DMS114 treated with DMSO at 0.1 percent for 48 hours (cell line): ENCODE measurements around the gene FGD4.
"Not testable (repeated sequence)": the region's sequence is repeated elsewhere in the genome, so short reads cannot be mapped to it uniquely, and the experiment has no call there.

ENCODE experiments used
- DNase-seq: peaks from one replicate; lab custom pipeline; 2025; ENCODE audit not compliant: unreplicated experiment; lab: John Stamatoyannopoulos, UW

Gene FGD4

DNA sequence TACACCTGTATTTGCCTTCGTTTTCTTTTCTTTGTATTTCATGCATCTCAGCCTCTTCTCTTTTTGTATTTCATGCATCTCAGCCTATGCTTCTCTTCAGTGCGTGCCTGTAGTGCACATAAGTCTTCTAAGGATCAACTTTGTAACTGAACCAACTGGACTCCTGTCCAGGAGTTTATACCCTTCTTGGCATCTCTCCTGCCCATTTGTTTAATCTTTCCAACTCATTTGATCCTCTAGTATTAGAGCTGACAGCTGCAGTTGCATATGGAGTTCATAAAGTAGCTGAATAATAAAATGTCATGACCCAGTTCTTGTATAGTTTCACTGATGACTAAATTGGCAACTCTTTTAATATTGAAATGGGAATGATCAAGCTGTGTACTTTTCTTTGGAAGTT is 89.7 kb downstream of the FGD4 start:
- no peak for DNase-seq

DNA sequence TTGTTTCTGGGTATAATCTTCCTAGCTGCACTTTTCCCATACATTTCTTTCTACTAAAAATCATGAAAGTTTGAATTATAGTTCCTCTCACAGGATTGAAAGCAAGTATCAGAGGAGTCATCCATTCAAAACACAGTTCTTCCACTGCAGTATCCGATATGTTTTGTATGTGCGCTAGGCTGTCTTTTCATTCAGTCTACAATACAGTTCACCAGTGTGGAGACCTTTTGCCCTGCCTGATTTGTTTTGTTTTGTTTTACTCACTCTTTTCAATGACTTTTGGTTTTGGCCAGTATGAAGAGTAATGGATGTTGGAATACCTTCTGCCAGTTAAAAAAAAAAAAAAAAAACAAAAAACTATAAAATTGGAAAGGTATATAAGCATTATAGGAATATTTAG is 91.4 kb downstream of the FGD4 start:
- no peak for DNase-seq

DNA sequence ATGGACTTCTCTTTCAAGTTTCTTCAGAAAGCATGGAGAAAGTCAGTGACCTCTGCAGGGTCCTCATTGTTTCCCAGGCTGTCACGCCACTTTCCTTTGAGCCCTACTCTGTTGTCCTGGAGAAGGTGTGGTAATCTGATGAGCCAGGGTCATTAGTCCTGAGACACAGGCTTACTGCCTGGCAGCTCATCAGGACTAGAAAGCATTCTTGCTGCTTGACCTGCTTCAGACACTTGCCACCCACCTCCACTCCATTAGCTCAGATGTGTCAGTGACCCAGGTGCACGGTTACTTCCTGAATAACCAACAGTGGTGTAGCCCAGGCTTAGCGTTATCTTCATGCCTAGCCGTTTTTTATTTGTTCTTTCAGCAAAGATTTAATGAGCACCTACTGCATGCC is 93.9 kb downstream of the FGD4 start:
- no peak for DNase-seq

DNA sequence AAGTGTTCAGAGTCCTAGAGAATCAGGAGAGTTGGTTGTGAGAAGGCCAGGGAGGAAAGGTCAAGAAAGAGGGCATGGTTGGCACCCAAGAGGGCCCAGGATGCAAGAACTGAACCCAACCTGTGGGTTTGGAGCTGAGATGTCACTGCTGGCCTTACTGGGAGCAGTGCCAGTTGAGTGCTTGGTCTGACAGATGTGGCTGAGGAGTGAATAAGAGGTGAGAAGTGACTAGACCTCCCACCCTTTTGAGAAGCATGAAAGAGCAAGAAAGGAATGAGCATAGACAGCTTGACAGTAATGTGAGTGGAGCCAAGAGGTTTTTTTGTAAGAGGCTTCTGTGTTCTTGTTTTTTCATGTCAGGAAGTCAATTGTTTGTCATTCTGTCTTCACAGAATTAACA is 95.3 kb downstream of the FGD4 start:
- no peak for DNase-seq

DNA sequence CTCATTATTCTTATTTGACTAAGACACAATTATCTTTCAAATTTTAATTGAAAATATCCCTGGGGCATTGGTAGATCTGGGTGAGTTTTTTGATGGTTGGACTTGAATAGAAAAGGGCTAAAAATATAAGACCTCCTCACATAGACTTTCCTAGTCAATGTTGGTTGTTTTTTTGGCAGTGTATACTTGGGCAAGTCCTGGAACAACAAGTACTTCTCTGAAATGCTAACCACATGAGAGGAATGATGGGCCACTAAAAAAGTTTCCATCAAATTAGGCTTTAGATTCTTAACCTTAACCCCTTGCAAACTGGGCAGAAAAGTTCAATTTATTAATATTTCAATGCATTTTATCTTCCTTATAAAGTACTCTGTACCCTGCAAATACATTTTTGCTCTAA is 97.6 kb downstream of the FGD4 start:
- no peak for DNase-seq

DNA sequence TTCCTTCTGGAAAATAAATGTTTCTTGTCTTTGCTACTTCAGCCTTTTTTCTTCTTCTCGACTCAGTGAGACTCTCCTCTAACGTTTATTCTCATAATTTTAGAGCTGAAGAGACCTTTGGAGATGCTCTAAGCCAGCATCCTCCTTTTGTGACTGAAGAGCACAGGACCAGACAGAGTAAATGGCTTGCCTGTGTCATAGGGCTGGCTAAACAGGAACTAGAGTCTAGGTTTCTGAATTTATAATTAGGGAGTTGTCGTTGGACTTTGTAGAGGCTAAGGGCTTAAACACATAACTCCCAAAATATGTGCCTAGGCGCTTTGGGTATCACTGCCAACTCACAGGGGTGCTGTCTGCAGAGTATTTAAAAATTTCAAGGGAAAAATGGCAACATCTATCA is 98.5 kb downstream of the FGD4 start:
- DNase-seq: no peak

DNA sequence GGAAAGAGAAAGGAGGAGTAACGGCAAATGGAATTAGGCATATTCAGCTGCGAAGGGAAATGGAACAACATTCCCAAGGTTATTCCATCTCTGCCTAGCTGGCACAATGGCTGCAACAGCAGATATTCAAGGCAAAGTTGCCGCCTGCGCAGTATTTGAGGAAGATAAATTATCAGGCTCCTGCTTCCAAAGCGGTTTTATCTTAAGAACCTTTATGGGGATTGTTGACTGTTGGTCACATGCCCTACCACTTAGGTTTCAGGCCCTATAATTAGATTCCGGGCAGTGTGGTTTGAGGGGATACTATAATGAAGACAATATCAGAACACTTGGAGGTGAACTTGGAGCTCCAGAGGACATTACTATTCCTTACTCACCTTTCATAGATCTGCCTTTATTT is 99.7 kb downstream of the FGD4 start:
- no peak for DNase-seq

DNA sequence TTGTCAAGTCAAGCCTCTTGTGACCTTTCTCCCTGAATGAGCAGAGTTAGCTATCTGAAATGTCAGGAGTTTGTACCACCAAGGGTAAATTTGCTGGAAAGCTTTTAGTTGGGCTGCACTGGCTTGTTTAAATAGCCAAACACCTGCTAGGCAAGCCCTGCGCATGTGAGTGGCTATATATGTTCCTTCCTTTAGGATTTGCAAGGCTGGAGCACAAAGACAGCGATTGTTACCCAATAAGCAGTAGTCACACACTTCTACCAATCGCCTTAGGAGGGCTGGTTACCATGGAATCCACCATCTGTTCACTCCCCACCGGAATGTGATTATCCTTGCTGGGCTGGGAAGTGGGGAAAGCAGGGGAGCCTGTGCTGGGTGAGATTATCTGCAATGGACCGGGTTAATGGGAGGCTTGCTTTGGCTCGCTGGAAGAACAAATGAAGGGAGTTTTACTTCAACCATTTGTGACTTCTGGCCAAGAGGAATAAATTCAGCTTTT is 102.5 kb downstream of the FGD4 start:
- no peak for DNase-seq

DNA sequence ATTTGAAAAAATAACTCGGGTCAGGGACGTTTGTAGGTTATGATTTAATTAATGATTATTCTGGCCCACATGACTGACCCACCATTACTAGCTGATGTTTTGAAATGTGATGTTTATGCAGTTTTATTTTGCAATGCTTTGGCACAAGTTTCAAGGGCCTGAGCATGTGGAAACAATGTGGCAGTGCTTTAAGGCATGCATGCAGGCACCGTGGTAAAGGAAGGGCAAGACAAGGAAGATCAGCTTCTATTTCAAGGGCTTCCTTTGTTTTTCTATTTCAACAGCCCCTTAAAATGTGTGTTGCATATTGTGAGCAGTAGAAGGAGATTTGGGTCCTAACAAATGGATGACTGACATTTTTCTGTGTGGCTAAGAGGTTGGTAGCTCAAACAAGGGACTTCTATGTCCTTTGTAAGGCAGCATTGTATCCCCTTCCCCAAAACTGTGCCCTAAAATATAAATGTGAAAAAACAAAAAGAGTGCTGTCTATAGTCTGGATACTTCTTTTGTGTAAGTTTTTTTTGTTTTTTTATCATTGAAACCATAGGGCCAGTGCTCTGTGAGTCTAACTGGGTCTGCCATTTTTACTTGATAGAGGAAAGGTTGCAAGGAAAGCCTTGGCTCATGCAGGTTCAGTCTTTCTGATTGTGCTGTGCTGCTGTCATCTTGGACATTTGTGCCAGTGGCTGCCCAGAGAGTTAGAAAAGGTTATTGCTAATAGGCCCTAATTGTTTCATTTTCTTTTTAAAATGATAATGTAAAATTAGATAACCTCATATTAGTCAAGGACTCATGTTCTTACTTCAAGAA is 103.5 kb downstream of the FGD4 start:
- no peak for DNase-seq

DNA sequence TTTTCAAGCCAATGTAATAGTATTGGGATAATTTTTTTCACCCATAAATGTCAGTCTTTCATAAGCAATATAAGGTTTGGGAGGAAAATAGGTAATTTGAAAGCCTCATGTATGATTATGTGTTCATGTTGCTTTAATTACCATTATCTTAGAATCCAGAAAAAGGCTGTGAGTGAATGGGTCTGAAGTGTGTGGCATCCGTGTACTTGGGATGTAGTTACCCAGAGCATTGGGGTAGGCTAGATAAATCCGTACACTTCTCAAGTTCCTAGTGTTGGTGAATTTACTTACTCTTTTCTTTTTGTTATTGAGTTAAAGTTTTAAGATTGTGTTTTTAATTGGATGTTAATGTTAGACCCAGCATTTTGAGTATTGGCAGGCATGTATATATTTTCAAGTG is 104.4 kb downstream of the FGD4 start:
- no peak for DNase-seq

DNA sequence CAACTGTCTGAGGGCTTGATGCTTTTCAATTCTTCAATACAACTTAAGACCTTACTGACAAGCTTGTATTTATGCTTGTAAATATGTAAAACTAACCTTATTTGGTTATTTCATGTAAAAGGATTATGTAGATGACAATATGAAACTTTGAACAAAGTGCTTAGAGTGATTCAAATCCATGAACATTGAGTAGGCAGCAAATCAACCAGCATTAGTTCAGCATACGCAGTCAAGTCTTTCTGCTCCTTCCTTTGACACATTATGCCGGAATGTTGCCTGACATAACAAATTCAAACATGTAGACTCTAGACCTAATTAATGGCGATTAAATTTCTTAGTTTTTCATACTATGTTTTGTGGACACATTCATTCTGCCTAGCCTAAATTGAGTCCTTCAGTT is 105.2 kb downstream of the FGD4 start:
- DNase-seq: no peak

DNA sequence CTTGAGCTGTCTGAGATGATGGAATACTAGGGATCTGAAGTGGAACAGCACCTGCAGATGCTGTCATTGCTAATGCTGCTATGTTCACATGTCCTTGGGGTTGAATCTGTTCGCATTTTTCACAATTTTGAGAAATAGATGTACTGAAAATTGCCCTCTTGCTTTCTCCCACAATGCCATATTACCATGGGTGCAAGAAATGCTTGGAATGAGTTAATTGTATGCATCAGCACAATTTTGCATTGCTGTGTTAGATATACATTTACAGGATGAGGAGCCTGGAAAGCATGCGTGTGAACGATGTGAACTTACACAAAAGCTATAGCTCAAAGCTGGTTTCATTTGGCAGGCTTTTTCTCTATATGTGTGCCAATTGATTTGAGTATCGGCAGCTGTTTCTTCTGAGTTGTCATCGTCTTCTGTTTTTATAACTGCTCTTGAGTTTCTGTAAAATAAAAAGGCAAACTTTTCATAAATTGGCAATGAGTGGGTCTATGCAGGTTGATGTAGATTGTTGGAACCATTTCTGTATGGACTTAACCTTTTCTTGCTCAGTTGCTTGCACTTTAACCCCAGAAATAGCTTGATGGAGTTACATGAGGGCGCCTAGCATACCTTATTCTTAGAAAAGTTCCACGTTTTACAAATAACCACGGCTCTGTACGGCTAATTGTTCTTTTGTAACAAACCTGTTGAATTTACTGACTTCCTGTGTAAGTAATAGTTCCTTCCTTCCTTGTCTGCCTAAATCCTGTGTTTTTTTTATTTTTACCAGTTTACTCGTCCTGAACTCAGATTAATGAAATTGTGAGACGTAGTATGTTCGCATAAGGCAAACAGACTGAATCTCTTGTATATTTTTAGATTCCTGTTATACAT is 105.9 kb downstream of the FGD4 start:
- no peak for DNase-seq

DNA sequence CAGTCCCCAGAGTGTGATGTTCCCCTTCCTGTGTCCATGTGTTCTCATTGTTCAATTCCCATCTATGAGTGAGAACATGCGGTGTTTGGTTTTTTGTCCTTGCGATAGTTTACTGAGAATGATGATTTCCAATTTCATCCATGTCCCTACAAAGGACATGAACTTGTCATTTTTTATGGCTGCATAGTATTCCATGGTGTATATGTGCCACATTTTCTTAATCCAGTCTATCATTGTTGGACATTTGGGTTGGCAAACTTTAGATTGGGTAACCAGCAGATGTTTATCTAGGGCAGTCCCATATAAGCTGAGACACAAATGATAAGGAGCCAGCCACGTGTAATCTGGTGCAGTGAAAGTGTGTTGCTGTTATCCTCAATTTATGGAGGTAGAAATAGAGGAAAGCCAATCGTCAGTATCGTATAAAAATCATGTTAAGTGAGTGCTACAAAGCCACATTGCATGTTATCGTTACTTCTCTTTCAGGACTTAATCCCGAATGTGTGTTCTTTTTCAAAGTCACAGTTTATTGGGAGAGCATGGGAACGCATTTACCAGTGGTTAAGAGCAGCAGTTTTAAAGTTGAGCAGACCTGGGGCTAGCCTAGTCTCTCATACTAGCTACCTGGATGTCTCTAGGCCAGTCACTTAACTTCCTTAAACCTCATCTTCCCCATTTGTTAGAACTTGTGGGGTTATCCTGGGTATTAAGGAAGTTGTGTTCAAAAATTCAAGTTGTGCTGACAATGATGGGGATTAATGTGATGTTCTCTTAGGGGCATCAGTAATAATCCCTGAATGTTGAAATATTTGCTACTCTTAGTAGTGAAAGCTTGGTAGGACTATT is 108.0 kb downstream of the FGD4 start:
- not testable (repeated sequence) for DNase-seq

DNA sequence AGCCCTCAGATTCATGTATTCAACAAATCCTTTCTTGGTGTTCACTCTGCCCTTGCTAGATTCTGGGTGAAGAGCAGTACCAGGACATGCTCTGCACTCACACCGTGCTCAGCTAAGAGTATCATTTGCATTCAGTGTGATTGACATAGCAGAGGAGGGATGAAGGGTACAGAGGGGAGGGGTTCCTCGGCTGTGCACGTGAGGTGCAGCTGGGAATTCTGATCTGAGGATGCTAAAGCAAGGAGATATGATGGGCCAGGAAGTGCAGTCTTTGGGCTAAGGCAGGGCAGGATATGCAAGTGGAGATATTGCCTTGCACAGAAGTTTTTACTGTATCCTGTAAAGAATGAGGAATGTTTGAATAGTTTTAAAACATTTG is 108.6 kb downstream of the FGD4 start:
- DNase-seq: no peak

DNA sequence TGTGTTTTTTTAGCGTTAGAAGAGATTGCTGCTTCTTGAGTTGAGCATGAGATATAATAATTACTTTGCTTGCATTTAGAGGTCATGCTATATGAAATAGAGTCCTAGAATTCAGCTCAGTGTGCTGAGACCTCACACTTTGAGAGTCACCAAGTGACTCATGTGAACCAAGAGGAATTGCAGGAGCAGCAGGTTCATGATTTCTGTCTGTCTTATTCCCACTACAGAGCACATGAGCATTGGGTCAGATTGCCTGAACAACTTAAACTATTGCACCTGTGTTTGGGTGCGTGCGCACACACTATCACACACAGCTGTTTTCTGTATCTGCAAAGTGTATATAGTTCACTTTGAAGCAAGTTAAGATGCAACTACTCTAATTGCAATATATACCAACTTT is 109.3 kb downstream of the FGD4 start:
- no peak for DNase-seq

DNA sequence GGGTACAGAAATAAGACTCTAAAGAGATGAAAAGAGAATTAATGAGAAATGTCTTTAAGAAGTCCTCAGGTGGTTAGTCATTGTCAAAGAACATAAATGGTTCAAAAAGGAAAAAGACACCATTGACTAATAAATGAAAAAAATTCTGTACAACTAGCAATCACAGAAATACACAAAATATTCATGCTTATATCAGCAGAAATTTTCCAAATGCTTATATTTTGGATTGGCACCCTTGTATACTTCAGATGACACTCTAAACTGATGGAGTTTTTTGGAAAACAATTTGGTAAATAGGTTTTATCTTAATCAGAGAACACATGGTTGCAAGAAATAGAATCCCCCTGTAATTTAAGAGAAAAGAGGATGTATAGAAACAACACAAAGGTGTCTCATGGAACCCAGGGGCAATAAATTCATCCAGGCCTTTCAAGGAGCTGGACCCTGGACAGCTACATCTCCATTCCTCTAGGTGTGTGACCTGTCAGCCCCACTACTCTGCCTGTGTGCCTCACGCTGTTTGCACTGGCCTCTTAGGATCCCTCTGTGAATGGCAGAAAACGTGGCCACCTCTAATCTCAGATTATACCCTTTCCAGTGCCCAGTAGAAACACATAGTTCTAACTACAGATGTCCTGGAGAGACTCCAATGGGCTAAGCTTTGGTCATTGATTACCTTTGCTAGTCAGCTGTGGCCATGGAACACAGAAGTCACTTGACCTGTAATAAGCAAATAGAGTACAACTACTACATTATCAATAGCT is 110.2 kb downstream of the FGD4 start:
- DNase-seq: no peak

DNA sequence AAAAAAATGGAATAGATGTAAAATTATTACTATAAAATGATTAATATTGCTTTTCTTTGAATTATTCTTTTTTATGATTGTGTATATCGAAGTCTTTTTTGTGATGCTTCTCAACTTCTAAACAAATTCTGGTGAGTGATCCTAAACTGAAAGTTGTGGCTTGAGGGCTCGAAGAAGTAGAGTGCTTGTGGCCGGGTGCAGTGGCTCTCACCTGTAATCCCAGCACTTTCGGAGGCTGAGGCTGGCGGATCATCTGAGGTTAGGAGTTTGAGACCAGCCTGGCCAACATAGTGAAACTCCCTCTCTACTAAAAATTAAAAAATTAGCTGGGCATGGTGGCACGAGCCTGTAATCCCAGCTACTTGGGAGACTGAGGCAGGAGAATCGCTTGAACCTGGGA is 112.6 kb downstream of the FGD4 start:
- DNase-seq: not testable (repeated sequence)

DNA sequence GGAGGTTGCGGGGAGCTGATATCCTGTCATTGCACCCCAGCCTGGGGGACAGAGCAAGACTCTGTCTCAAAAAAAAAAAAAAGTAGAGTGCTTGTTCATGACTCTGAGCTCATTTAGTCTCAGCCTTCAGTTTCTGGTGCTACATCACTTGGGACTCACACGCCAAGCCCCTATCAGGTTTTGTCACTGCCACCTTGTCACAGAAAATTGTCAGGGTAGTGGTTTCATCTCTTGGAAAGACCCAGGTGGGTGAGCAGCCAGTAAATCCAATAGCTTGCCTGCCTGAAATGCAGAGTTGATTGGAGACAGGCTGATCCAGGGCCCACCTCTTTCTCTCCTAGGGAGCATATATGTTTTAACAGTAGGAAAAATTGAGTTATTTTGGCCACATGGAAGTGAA is 113.0 kb downstream of the FGD4 start:
- no peak for DNase-seq

DNA sequence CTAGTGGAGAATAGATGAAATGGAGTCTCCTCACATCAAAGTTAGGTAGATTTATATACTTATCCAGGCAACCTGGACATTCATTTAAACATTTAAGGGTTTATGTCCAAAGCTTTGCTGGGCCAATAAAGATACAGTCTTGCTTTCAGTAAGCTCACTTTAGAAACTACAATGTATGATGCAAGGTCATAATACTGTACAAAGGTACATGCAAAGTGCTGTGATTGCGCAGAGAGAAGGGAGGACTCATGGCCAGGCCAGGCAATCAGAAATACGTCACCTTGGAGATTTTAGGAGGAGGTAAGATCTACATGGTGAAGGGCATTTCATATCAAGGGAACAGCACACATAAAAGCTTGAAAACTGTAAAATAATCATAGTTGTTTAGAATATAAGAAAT is 113.6 kb downstream of the FGD4 start:
- no peak for DNase-seq

DNA sequence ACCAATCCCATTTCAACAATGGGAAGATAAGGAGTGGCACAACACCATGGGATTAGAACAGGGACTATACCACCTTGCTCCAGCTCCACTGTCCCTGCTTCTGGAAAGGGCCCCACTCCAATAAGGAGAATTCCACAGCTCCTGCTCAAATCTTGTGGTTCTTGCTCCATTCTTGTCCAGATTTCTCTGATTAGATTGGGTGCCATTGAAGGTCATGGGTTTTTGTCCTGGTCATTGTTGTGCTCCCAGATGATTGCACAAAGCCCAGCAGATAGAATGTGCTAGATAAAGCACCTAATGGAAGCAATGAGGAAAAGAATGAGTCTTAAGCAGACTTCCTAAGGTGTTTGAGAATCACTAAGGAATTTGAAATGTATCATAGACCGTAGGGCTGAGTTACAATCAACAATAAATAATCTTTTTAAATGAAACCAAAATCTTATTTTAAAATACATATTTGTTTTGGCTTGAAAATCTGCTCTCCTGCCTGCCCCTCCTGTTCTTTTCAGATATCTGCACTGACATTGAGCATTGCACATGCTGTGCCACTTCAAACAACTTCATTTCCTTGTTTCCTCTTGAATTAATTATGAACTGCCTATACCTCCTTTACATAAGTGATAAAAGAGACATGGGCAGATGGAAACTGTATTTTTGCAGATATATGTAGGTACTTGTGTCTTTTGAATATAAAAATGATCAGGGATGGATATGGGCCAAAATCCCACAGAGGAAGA is 115.9 kb downstream of the FGD4 start:
- no peak for DNase-seq
